A549 (cell line): ENCODE results near the gene SAMD8.

Experiments used
- EP300 ChIP-seq, 2 experiments: fragments of >200 bp; sonication (Bioruptor Twin); formaldehyde crosslinking; IDR thresholded peaks; 2 replicates in 1 of 2; 3 replicates in 1 of 2; pipeline ENCODE4 v1.6.1; 2016 to 2017
- FOSB ChIP-seq: fragments of 250-450 bp; sonication (Bioruptor Pico); IDR thresholded peaks from 2 replicates; pipeline ENCODE4 v1.5.0; 2020; ENCODE audit warnings: mild to moderate bottlenecking, moderate library complexity
- NFE2L2 ChIP-seq: fragments of 150-350 bp; conservative IDR thresholded peaks from 2 replicates; pipeline ENCODE4 v1.6.1; 2014; ENCODE audit warnings: low read length
- NR3C1 ChIP-seq: fragments of >200 bp; sonication (Bioruptor Twin); formaldehyde crosslinking; IDR thresholded peaks from 3 replicates; pipeline ENCODE4 v1.6.1; 2017
- TF ChIP-seq, protein P1 (sequence below): fragments of >200 bp; sonication (Bioruptor Twin); formaldehyde crosslinking; IDR thresholded peaks from 3 replicates; pipeline ENCODE4 v1.5.1; 2016

- no peak for TF ChIP-seq NFE2L2
- TF ChIP-seq, protein P1, sequence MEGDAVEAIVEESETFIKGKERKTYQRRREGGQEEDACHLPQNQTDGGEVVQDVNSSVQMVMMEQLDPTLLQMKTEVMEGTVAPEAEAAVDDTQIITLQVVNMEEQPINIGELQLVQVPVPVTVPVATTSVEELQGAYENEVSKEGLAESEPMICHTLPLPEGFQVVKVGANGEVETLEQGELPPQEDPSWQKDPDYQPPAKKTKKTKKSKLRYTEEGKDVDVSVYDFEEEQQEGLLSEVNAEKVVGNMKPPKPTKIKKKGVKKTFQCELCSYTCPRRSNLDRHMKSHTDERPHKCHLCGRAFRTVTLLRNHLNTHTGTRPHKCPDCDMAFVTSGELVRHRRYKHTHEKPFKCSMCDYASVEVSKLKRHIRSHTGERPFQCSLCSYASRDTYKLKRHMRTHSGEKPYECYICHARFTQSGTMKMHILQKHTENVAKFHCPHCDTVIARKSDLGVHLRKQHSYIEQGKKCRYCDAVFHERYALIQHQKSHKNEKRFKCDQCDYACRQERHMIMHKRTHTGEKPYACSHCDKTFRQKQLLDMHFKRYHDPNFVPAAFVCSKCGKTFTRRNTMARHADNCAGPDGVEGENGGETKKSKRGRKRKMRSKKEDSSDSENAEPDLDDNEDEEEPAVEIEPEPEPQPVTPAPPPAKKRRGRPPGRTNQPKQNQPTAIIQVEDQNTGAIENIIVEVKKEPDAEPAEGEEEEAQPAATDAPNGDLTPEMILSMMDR = no peak
- TF ChIP-seq NR3C1 = no peak
- no peak for TF ChIP-seq EP300 (IDR thresholded peaks at IDR 0.05)
- TF ChIP-seq FOSB = no peak
Measured at GRCh38 chr10:75110006-75110632, 1.3 kb upstream of the SAMD8 start.
